GM12878 (cell line): ENCODE results near the gene BMAL1. TPM values are rescaled to one million over a fixed set of nuclear protein-coding genes. Genes with fewer than 3 reads are reported as not detected.

Experiments
- ATAC-seq: fragments of 200-7000 bp; cut with Tn5 transposase; 3 replicates; pipeline ENCODE4 v1.9.1; 2020; ENCODE audit warnings: mild to moderate bottlenecking, moderate library complexity
- BruUV-seq: library from RNA; stranded (reverse); fragments of 400-500 nt; replicated peaks from 2 replicates; lab custom pipeline; 2021; lab: Mats Ljungman, UMichigan
- CTCF ChIA-PET: fragments of 300-600 bp; sonication (Branson Sonifier 250); formaldehyde crosslinking; extraction: SDS; loops from one replicate; lab custom pipeline; 2021; ENCODE audit warnings: inconsistent platforms; lab: Yijun Ruan, JAX
- POLR2A ChIA-PET: fragments of 350-600 bp; formaldehyde crosslinking; extraction: SDS; loops from one replicate; lab custom pipeline; 2021; ENCODE audit warnings: inconsistent platforms; lab: Charles Lee
- RAD21 ChIA-PET: fragments of 300-600 bp; sonication (Branson Sonifier 250); formaldehyde crosslinking; loops from one replicate; lab custom pipeline; 2023; ENCODE audit warnings: antibody characterized with exemption; ENCODE audit not compliant: unreplicated experiment; lab: Charles Lee
- SMC1A ChIA-PET: fragments of 300-600 bp; sonication (Branson Sonifier 250); formaldehyde crosslinking; loops from one replicate; lab custom pipeline; 2023; ENCODE audit not compliant: unreplicated experiment, uncharacterized antibody; lab: Charles Lee
- DNase-seq: peaks from one replicate; pipeline ENCODE4 v3.0.0-alpha.2; 2011; ENCODE audit warnings: low read depth, low spot score
- FAIRE-seq: peaks from 3 replicates; lab custom pipeline; 2011; peaks lifted over from hg19 to GRCh38; lab: Jason Lieb, UNC
- H2AFZ ChIP-seq: 2 replicates; pipeline ENCODE4 v1.6.0; 2011; ENCODE audit warnings: low read depth, low read length, control low read depth; ENCODE audit not compliant: control insufficient read depth
- H3K27ac ChIP-seq: 2 replicates; pipeline ENCODE4 v1.5.1; 2011; ENCODE audit warnings: control low read depth; ENCODE audit not compliant: control insufficient read depth, insufficient read depth
- H3K27me3 ChIP-seq, 2 experiments: replicated peaks in 1 of 2; 2 replicates each; pipeline versions ENCODE4 v1.6.0 to v1.6.1; 2011; ENCODE audit warnings: low read length in 1 of 2; ENCODE audit not compliant: control insufficient read depth in 2 of 2, insufficient read depth in 2 of 2
- H3K36me3 ChIP-seq, 2 experiments: 2 replicates each; pipeline ENCODE4 v1.5.1; 2011; ENCODE audit warnings: low read length in 1 of 2; ENCODE audit not compliant: control insufficient read depth in 2 of 2, insufficient read depth in 2 of 2
- H3K4me1 ChIP-seq: 2 replicates; pipeline ENCODE4 v1.6.1; 2011; ENCODE audit warnings: mild to moderate bottlenecking, low read length, moderate library complexity, mixed read lengths; ENCODE audit not compliant: control insufficient read depth, insufficient read depth
- H3K4me2 ChIP-seq: 2 replicates; pipeline ENCODE4 v1.6.0; 2011; ENCODE audit warnings: control low read depth; ENCODE audit not compliant: control insufficient read depth, insufficient read depth
- H3K4me3 ChIP-seq: fragments of 200-600 bp; sonication (generic); 2 replicates; pipeline ENCODE4 v1.5.1; 2016
- H3K79me2 ChIP-seq: 2 replicates; pipeline ENCODE4 v1.6.0; 2011; ENCODE audit warnings: low read length; ENCODE audit not compliant: control insufficient read depth, insufficient read depth
- H3K9ac ChIP-seq: 2 replicates; pipeline ENCODE4 v1.8.0; 2011; ENCODE audit warnings: low read length, control low read depth, mixed read lengths; ENCODE audit not compliant: control insufficient read depth, insufficient read depth
- H3K9me3 ChIP-seq: replicated peaks from 3 replicates; pipeline ENCODE4 v1.5.1; 2011; ENCODE audit warnings: mild to moderate bottlenecking, low read length; ENCODE audit not compliant: control insufficient read depth, insufficient read depth
- H4K20me1 ChIP-seq: 2 replicates; pipeline ENCODE4 v1.6.0; 2011; ENCODE audit not compliant: control insufficient read depth, insufficient read depth
- ASH2L ChIP-seq: fragments of 300-600, 200-600 bp; sonication (generic); IDR thresholded peaks from 2 replicates; pipeline ENCODE4 v1.6.1; 2017; ENCODE audit warnings: low read depth, mild to moderate bottlenecking, borderline replicate concordance
- ATF7 ChIP-seq: fragments of 450-650 bp; IDR thresholded peaks from 2 replicates; pipeline ENCODE4 v1.6.1; 2016; ENCODE audit warnings: low read depth, mild to moderate bottlenecking
- BCL11A ChIP-seq: IDR thresholded peaks from 2 replicates; pipeline ENCODE4 v1.6.1; 2011; ENCODE audit warnings: low read depth, low read length
- CBX5 ChIP-seq: sonication (generic); IDR thresholded peaks from 2 replicates; pipeline ENCODE4 v1.6.1; 2016; ENCODE audit warnings: low read depth, moderate library complexity, mild to moderate bottlenecking, inconsistent platforms
- CEBPB ChIP-seq, 2 experiments: fragments of 150-350 bp in 1 of 2; IDR thresholded peaks; 2 replicates each; pipeline ENCODE4 v1.6.1; 2012 to 2014; ENCODE audit warnings: low read depth in 2 of 2, low read length in 2 of 2, borderline replicate concordance in 1 of 2, inconsistent platforms in 1 of 2
- EED ChIP-seq: sonication (generic); IDR thresholded peaks from 2 replicates; pipeline ENCODE4 v1.6.1; 2016; ENCODE audit warnings: antibody characterized with exemption, low read depth
- FOS ChIP-seq: IDR thresholded peaks from 3 replicates; pipeline ENCODE4 v1.6.1; 2011; ENCODE audit warnings: borderline replicate concordance; ENCODE audit not compliant: insufficient read length; ENCODE audit errors: extremely low read depth
- MYC ChIP-seq: IDR thresholded peaks from 2 replicates; pipeline ENCODE4 v1.6.1; 2011; ENCODE audit warnings: mild to moderate bottlenecking, low read length, moderate library complexity, inconsistent platforms; ENCODE audit not compliant: insufficient read depth, insufficient replicate concordance, insufficient read length, severe bottlenecking
- NR2F1 ChIP-seq: fragments of 450-650 bp; conservative IDR thresholded peaks from 2 replicates; pipeline ENCODE4 v1.6.1; 2017; ENCODE audit warnings: mild to moderate bottlenecking
- POLR2AphosphoS2 ChIP-seq: IDR thresholded peaks from 2 replicates; pipeline ENCODE4 v1.6.1; 2011; ENCODE audit warnings: low read depth, mild to moderate bottlenecking, low read length, improper control_type of control experiment, moderate library complexity
- RAD51 ChIP-seq: fragments of 450-650 bp; IDR thresholded peaks from 2 replicates; pipeline ENCODE4 v1.6.1; 2016; ENCODE audit warnings: moderate library complexity, mild to moderate bottlenecking, inconsistent platforms
- SMAD1 ChIP-seq: fragments of 450-650 bp; IDR thresholded peaks from 2 replicates; pipeline ENCODE4 v1.6.1; 2018; ENCODE audit warnings: mild to moderate bottlenecking, low read depth; ENCODE audit not compliant: partially characterized antibody
- SREBF2 ChIP-seq: IDR thresholded peaks from 2 replicates; pipeline ENCODE4 v1.6.1; 2012; ENCODE audit warnings: mild to moderate bottlenecking, low read length
- STAT1 ChIP-seq: fragments of 450-650 bp; conservative IDR thresholded peaks from 2 replicates; pipeline ENCODE4 v1.6.1; 2014; ENCODE audit warnings: antibody characterized with exemption, mild to moderate bottlenecking
- ZNF687 ChIP-seq: fragments of 450-650 bp; IDR thresholded peaks from 2 replicates; pipeline ENCODE4 v1.6.1; 2017; ENCODE audit warnings: mild to moderate bottlenecking, moderate library complexity
- WGBS: methylation state at CpG from one replicate; pipeline ENCODE4 v1.1.6; 2016; ENCODE audit warnings: low lambda C conversion rate; ENCODE audit not compliant: insufficient replicate concordance, insufficient coverage; ENCODE audit errors: missing lambda C conversion rate; 5-methylcytosine and 5-hydroxymethylcytosine counted together
- in situ Hi-C: fragments of 300-500 bp; cut with MboI; formaldehyde crosslinking; loops from 9 replicates; pipeline ENCODE4 v1.14.3; 2018; ENCODE audit warnings: mixed read lengths
- intact Hi-C: fragments of 100-400 bp; cut with micrococcal nuclease; formaldehyde crosslinking; loops from one replicate; pipeline ENCODE4 v1.14.2; 2022; ENCODE audit not compliant: unreplicated experiment
- polyA plus RNA-seq, 11 experiments: library from polyadenylated mRNA; depleted of rRNA in 4 of 11; unstranded in 6 of 11; stranded (reverse) in 5 of 11; fragments of >200 nt; fragmentation: Nextera tagmentation in 4 of 11; fragmentation: Illumina TruSeq in 1 of 11; extraction: Ambion mirVana in 4 of 11; extraction: Trizol in 1 of 11; gene quantifications; 1 replicate in 1 of 11; 2 replicates in 10 of 11; pipeline versions ENCODE4 v1.2.1 to v1.2.3, GENCODE V29; 2011 to 2016; ENCODE audit warnings: inconsistent platforms in 2 of 11, missing spikeins in 2 of 11, low read depth in 1 of 11
- total RNA-seq, 4 experiments: library from RNA; depleted of rRNA in 3 of 4; stranded (reverse); fragments of >200 nt in 3 of 4; fragmentation: Illumina TruSeq in 1 of 4; extraction: Trizol in 1 of 4; gene quantifications; 2 replicates each; pipeline versions ENCODE4 v1.2.1 to v1.2.3, GENCODE V29; 2013 to 2021
- TF ChIP-seq, protein P1 (sequence below): IDR thresholded peaks from 2 replicates; pipeline ENCODE4 v1.6.1; 2011; ENCODE audit warnings: borderline replicate concordance, low read depth, mild to moderate bottlenecking, moderate library complexity, mixed read lengths, low read length; ENCODE audit not compliant: insufficient read depth; ENCODE audit errors: extremely low read length
- TF ChIP-seq, protein P2 (sequence below): fragments of 450-650 bp; formaldehyde crosslinking; IDR thresholded peaks from 2 replicates; pipeline ENCODE4 v1.5.0; 2022; ENCODE audit warnings: mild to moderate bottlenecking, missing genetic modification characterization

BMAL1 gene
- total and polyA plus RNA-seq, 10 of the 15 experiments (the other 5 are each of a cell fraction or from before 2014, with no cell fraction given), result 3.5 to 40.6 (median 13.6) TPM

- Histone ChIP-seq H3K4me1 (peaks cover 17% of the 10 kb centered on the region), H3K4me3 (no peak overlapping the region), H3K27me3 (no peaks in the 10 kb centered on the region), H3K9ac (no peak overlapping the region), H3K4me2 (peak overlapping the region; percentile 73), H4K20me1 (peaks cover 9% of the 10 kb centered on the region), H3K79me2 (peaks cover 2% of the 10 kb centered on the region), H2AFZ (no peak overlapping the region), H3K9me3 (no peaks in the 10 kb centered on the region), H3K36me3 (peaks cover 6% of the 10 kb centered on the region in 2 experiments; a peak in 3 of 4 replicates), H3K27ac (peak overlapping the region; percentile 62)
- in situ Hi-C loops, result loop anchor here (5.0 kb wide), 1 partner anchor 96 kb away; no protein-coding TSS in a partner anchor
- WGBS, result 8% methylated on average over 3 of the region's 3 CpGs
- ChIA-PET SMC1A (no interaction called here), CTCF (interaction anchor here (0.9 to 6.1 kb wide), 7 partner anchors 13 to 138 kb away, joined by 3 to 122 read pairs (median 6); no protein-coding TSS in a partner anchor), POLR2A (no interaction called here), RAD21 (interaction anchor here (3.6 kb wide), 1 partner anchor 98 kb away, joined by 22 read pairs; no protein-coding TSS in a partner anchor)
- no TSS peak for BruUV-seq
- DNase-seq (no peak), FAIRE-seq (no peak), ATAC-seq (peak; percentile 47)
- intact Hi-C loops, result no loop called here
- TF ChIP-seq BCL11A (no peak), STAT1 (no peak), POLR2AphosphoS2 (no peak), CBX5 (no peak), ATF7 (no peak), CEBPB (IDR thresholded peaks at IDR 0.05; ENCODE audit: borderline replicate concordance in 1 of 2, low read depth in 2 of 2, low read length in 2 of 2) (no peak), ZNF687 (no peak), SREBF2 (no peak), ASH2L (no peak), FOS (no peak), MYC (no peak), SMAD1 (no peak), NR2F1 (no peak), RAD51 (no peak), EED (0 out of 2 replicates have a peak, but pooled peaks have one; percentile 30)
- TF ChIP-seq, protein P1, sequence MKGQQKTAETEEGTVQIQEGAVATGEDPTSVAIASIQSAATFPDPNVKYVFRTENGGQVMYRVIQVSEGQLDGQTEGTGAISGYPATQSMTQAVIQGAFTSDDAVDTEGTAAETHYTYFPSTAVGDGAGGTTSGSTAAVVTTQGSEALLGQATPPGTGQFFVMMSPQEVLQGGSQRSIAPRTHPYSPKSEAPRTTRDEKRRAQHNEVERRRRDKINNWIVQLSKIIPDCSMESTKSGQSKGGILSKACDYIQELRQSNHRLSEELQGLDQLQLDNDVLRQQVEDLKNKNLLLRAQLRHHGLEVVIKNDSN, result no peak
- TF ChIP-seq, protein P2, sequence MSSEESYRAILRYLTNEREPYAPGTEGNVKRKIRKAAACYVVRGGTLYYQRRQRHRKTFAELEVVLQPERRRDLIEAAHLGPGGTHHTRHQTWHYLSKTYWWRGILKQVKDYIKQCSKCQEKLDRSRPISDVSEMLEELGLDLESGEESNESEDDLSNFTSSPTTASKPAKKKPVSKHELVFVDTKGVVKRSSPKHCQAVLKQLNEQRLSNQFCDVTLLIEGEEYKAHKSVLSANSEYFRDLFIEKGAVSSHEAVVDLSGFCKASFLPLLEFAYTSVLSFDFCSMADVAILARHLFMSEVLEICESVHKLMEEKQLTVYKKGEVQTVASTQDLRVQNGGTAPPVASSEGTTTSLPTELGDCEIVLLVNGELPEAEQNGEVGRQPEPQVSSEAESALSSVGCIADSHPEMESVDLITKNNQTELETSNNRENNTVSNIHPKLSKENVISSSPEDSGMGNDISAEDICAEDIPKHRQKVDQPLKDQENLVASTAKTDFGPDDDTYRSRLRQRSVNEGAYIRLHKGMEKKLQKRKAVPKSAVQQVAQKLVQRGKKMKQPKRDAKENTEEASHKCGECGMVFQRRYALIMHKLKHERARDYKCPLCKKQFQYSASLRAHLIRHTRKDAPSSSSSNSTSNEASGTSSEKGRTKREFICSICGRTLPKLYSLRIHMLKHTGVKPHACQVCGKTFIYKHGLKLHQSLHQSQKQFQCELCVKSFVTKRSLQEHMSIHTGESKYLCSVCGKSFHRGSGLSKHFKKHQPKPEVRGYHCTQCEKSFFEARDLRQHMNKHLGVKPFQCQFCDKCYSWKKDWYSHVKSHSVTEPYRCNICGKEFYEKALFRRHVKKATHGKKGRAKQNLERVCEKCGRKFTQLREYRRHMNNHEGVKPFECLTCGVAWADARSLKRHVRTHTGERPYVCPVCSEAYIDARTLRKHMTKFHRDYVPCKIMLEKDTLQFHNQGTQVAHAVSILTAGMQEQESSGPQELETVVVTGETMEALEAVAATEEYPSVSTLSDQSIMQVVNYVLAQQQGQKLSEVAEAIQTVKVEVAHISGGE (CRISPR knock-in tag), result no peak
Observed at GRCh38 chr11:13348305-13348704, 70.7 kb downstream of the BMAL1 start.
